HepG2 (cell line): Measurements from ENCODE around the gene GHR. TPM values are rescaled to one million over a fixed set of nuclear protein-coding genes. Genes with fewer than 3 reads are reported as not detected.

Experiments used
- CC2D1A ChIP-seq: sonication (generic); formaldehyde crosslinking; IDR thresholded peaks from 2 replicates; pipeline ENCODE4 v1.8.1; 2023; ENCODE audit warnings: mild to moderate bottlenecking, missing genetic modification reagents
- CENPT ChIP-seq: sonication (generic); formaldehyde crosslinking; IDR thresholded peaks from 2 replicates; pipeline ENCODE4 v1.8.0; 2022; ENCODE audit warnings: low read depth, mild to moderate bottlenecking, moderate library complexity, missing genetic modification reagents
- HNF4A ChIP-seq: sonication (generic); formaldehyde crosslinking; IDR thresholded peaks from 2 replicates; pipeline ENCODE4 v1.4.0; 2020; ENCODE audit warnings: missing genetic modification reagents
- MLLT10 ChIP-seq: sonication (generic); formaldehyde crosslinking; IDR thresholded peaks from 2 replicates; pipeline ENCODE4 v1.4.0; 2020; ENCODE audit warnings: missing genetic modification reagents
- POLR2G ChIP-seq: fragments of 200-400 bp; formaldehyde crosslinking; IDR thresholded peaks from 2 replicates; pipeline ENCODE4 v1.6.1; 2018; ENCODE audit warnings: mild to moderate bottlenecking, low read depth, low read length, moderate library complexity
- RCOR2 ChIP-seq: IDR thresholded peaks from 2 replicates; pipeline ENCODE4 v1.6.1; 2016; ENCODE audit warnings: missing biosample characterization, missing genetic modification reagents
- SOX6 ChIP-seq, 2 experiments: fragments of 450-650 bp in 1 of 2; sonication (generic) in 1 of 2; formaldehyde crosslinking in 1 of 2; IDR thresholded peaks; 2 replicates each; pipeline versions ENCODE4 v1.4.0 to v1.6.1; 2017 to 2020; ENCODE audit warnings: antibody characterized with exemption in 1 of 2, mild to moderate bottlenecking in 1 of 2, missing genetic modification reagents in 1 of 2
- TARDBP ChIP-seq: sonication (generic); formaldehyde crosslinking; IDR thresholded peaks from 2 replicates; pipeline ENCODE4 v1.8.0; 2022; ENCODE audit warnings: mild to moderate bottlenecking, missing genetic modification reagents
- ZKSCAN1 ChIP-seq: fragments of 150-350 bp; IDR thresholded peaks from 2 replicates; pipeline ENCODE4 v1.6.1; 2014; ENCODE audit warnings: low read length
- ZNF136 ChIP-seq: sonication (generic); formaldehyde crosslinking; IDR thresholded peaks from 2 replicates; pipeline ENCODE4 v1.8.1; 2022; ENCODE audit warnings: low read depth, mild to moderate bottlenecking, moderate library complexity, missing genetic modification reagents
- ZNF260 ChIP-seq: sonication (generic); formaldehyde crosslinking; IDR thresholded peaks from 2 replicates; pipeline ENCODE4 v1.4.0; 2020; ENCODE audit warnings: missing genetic modification reagents, low read depth, mild to moderate bottlenecking, borderline replicate concordance
- ZNF850 ChIP-seq: sonication (generic); formaldehyde crosslinking; conservative IDR thresholded peaks from 2 replicates; pipeline ENCODE4 v1.9.0; 2021; ENCODE audit warnings: mild to moderate bottlenecking, missing genetic modification reagents
- polyA plus RNA-seq, 8 experiments: library from polyadenylated mRNA; depleted of rRNA in 3 of 8; stranded (reverse) in 7 of 8; unstranded in 1 of 8; fragments of >200 nt; fragmentation: Illumina TruSeq in 4 of 8; extraction: Trizol in 4 of 8; gene quantifications; 2 replicates each; pipeline versions ENCODE4 v1.2.1 to v1.2.3, GENCODE V29; 2011 to 2016; ENCODE audit warnings: low read depth in 4 of 8, missing spikeins in 1 of 8, mixed read lengths in 1 of 8; ENCODE audit not compliant: insufficient read depth in 1 of 8
- total RNA-seq, 5 experiments: library from RNA; depleted of rRNA; stranded (reverse); fragments of >200 nt; fragmentation: Illumina TruSeq; extraction: Trizol; gene quantifications; 2 replicates each; pipeline ENCODE4 v1.2.3, GENCODE V29; 2016; ENCODE audit warnings: low read depth in 1 of 5
- TF ChIP-seq, protein P1 (sequence below): sonication (generic); formaldehyde crosslinking; IDR thresholded peaks from 2 replicates; pipeline ENCODE4 v1.8.0; 2022; ENCODE audit warnings: missing genetic modification reagents, mild to moderate bottlenecking, moderate library complexity, borderline replicate concordance
- TF ChIP-seq, protein P2 (sequence below): IDR thresholded peaks from 2 replicates; pipeline ENCODE4 v1.6.1; 2016; ENCODE audit warnings: missing compliant biosample characterization, missing genetic modification reagents, borderline replicate concordance
- TF ChIP-seq, protein P3 (sequence below): fragments of 450-650 bp; IDR thresholded peaks from 2 replicates; pipeline ENCODE4 v1.6.1; 2017
- TF ChIP-seq, protein P4 (sequence below): sonication (generic); formaldehyde crosslinking; IDR thresholded peaks from 2 replicates; pipeline ENCODE4 v1.4.0; 2020; ENCODE audit warnings: missing genetic modification reagents

Gene GHR
- total and polyA plus RNA-seq, 2 of the 13 experiments (the other 11 are each of a cell fraction or from before 2014, with no cell fraction given): 0.07 TPM; not detected in 1

DNA sequence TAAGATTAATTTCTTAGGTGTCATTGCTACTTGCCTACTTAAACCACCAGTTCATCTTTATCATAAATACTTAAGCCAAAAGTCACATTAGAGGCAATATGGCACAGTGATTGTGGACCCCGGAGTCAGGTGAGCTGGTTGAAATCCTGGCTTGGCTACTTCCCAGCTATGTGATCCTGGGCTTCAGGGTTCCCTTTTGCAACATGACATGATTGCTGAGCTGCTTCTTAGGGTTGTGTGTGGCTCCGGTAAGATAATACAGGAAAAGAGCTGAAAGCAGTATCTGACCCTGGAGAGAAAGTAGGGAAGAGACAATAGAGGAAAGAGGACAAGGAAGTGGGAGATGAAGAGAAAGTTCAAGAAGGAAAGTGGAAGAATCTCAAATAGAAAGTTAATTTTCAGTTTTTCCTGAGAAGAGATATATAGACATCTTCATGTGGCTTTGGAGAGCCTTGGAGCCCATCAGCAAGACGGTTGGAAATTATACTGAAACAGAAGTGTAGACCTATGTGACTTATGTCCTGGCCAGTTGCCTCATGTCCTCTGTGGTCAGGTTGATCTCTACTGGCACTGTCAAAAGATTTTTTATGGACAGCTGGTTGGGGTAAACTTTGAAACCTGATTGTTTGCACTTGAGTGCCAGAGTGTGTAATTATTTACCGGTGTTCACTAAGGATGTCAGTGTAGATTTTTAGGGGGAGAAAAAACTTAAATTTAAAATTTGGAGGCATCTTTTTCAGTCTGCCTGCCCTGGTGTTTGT is 93.2 kb downstream of the GHR start (continued):
- TF ChIP-seq ZNF136 (CRISPR knock-in tag) (no peak), POLR2G (no peak), CC2D1A (CRISPR knock-in tag) (no peak), SOX6 (IDR thresholded peaks at IDR 0.05) (no peak), SOX6 (CRISPR knock-in tag; IDR thresholded peaks at IDR 0.05) (peak; percentile 21; the same call in 1 of the 2 replicates), ZNF850 (CRISPR knock-in tag) (no peak), MLLT10 (CRISPR knock-in tag) (no peak), HNF4A (CRISPR knock-in tag) (peak; percentile 70), CENPT (CRISPR knock-in tag) (no peak), ZKSCAN1 (no peak), TARDBP (CRISPR knock-in tag) (peak; percentile 34; the same call in 1 of the 2 replicates), ZNF260 (CRISPR knock-in tag) (no peak), RCOR2 (CRISPR knock-in tag) (no peak)
- TF ChIP-seq, protein P1, sequence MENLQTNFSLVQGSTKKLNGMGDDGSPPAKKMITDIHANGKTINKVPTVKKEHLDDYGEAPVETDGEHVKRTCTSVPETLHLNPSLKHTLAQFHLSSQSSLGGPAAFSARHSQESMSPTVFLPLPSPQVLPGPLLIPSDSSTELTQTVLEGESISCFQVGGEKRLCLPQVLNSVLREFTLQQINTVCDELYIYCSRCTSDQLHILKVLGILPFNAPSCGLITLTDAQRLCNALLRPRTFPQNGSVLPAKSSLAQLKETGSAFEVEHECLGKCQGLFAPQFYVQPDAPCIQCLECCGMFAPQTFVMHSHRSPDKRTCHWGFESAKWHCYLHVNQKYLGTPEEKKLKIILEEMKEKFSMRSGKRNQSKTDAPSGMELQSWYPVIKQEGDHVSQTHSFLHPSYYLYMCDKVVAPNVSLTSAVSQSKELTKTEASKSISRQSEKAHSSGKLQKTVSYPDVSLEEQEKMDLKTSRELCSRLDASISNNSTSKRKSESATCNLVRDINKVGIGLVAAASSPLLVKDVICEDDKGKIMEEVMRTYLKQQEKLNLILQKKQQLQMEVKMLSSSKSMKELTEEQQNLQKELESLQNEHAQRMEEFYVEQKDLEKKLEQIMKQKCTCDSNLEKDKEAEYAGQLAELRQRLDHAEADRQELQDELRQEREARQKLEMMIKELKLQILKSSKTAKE: no peak
- TF ChIP-seq, protein P2, sequence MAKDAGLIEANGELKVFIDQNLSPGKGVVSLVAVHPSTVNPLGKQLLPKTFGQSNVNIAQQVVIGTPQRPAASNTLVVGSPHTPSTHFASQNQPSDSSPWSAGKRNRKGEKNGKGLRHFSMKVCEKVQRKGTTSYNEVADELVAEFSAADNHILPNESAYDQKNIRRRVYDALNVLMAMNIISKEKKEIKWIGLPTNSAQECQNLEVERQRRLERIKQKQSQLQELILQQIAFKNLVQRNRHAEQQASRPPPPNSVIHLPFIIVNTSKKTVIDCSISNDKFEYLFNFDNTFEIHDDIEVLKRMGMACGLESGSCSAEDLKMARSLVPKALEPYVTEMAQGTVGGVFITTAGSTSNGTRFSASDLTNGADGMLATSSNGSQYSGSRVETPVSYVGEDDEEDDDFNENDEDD: no peak
- TF ChIP-seq, protein P3, sequence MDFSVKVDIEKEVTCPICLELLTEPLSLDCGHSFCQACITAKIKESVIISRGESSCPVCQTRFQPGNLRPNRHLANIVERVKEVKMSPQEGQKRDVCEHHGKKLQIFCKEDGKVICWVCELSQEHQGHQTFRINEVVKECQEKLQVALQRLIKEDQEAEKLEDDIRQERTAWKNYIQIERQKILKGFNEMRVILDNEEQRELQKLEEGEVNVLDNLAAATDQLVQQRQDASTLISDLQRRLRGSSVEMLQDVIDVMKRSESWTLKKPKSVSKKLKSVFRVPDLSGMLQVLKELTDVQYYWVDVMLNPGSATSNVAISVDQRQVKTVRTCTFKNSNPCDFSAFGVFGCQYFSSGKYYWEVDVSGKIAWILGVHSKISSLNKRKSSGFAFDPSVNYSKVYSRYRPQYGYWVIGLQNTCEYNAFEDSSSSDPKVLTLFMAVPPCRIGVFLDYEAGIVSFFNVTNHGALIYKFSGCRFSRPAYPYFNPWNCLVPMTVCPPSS: no peak
- TF ChIP-seq, protein P4, sequence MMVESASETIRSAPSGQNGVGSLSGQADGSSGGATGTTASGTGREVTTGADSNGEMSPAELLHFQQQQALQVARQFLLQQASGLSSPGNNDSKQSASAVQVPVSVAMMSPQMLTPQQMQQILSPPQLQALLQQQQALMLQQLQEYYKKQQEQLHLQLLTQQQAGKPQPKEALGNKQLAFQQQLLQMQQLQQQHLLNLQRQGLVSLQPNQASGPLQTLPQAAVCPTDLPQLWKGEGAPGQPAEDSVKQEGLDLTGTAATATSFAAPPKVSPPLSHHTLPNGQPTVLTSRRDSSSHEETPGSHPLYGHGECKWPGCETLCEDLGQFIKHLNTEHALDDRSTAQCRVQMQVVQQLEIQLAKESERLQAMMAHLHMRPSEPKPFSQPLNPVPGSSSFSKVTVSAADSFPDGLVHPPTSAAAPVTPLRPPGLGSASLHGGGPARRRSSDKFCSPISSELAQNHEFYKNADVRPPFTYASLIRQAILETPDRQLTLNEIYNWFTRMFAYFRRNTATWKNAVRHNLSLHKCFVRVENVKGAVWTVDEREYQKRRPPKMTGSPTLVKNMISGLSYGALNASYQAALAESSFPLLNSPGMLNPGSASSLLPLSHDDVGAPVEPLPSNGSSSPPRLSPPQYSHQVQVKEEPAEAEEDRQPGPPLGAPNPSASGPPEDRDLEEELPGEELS (CRISPR knock-in tag): peak; percentile 25; the same call in 1 of the 2 replicates
